WTC11 (cell line): ENCODE data around the gene NSF. TPM values are rescaled to one million over a fixed set of nuclear protein-coding genes. Genes with fewer than 3 reads are reported as not detected.
"Not testable (repeated sequence)": the region's sequence is repeated elsewhere in the genome, so short reads cannot be mapped to it uniquely, and the experiment has no call there.

Experiments used
- ATAC-seq: fragments of 200-7000 bp; cut with Tn5 transposase; 2 replicates; pipeline ENCODE4 v1.10.0; 2021; ENCODE audit warnings: mild to moderate bottlenecking, moderate library complexity
- CTCF ChIA-PET: fragments of 300-600 bp; sonication (Branson Sonifier 250); formaldehyde crosslinking; loops from one replicate; lab custom pipeline; 2021; ENCODE audit warnings: antibody characterized with exemption; lab: Charles Lee
- POLR2A ChIA-PET: fragments of 350-600 bp; sonication (Branson Sonifier 250); formaldehyde crosslinking; loops from one replicate; lab custom pipeline; 2021; ENCODE audit warnings: antibody characterized with exemption; lab: Charles Lee
- DNase-seq: peaks from one replicate; pipeline ENCODE4 v3.0.0; 2021; ENCODE audit warnings: low spot score
- H3K27ac Mint-ChIP-seq: 2 replicates; pipeline ENCODE4 v1.8.0; 2021; ENCODE audit warnings: mixed read lengths
- H3K27me3 Mint-ChIP-seq: 2 replicates; pipeline ENCODE4 v1.8.0; 2021; ENCODE audit warnings: low read depth, mild to moderate bottlenecking, moderate library complexity, mixed read lengths
- H3K36me3 Mint-ChIP-seq: 2 replicates; pipeline ENCODE4 v1.8.0; 2021; ENCODE audit warnings: mixed read lengths
- H3K4me1 Mint-ChIP-seq: 2 replicates; pipeline ENCODE4 v1.8.0; 2022; ENCODE audit warnings: mixed read lengths
- H3K4me3 Mint-ChIP-seq: 2 replicates; pipeline ENCODE4 v1.8.0; 2021; ENCODE audit warnings: mild to moderate bottlenecking, moderate library complexity, mixed read lengths
- H3K9me3 Mint-ChIP-seq: 2 replicates; pipeline ENCODE4 v1.8.0; 2021; ENCODE audit warnings: mixed read lengths
- GRHL2 ChIP-seq: fragments of 250-450 bp; sonication (Bioruptor Pico); IDR thresholded peaks from 2 replicates; pipeline ENCODE4 v1.8.0; 2022; ENCODE audit warnings: mild to moderate bottlenecking, moderate library complexity; ENCODE audit not compliant: insufficient replicate concordance, severe bottlenecking
- JAZF1 ChIP-seq: fragments of 250-450 bp; sonication (Bioruptor Pico); IDR thresholded peaks from 2 replicates; pipeline ENCODE4 v1.9.0; 2021; ENCODE audit warnings: moderate library complexity, mild to moderate bottlenecking, inconsistent platforms
- MYBL2 ChIP-seq: sonication (generic); formaldehyde crosslinking; IDR thresholded peaks from 2 replicates; pipeline ENCODE4 v1.8.1; 2023; ENCODE audit warnings: mild to moderate bottlenecking, moderate library complexity, missing genetic modification reagents
- NFYB ChIP-seq: sonication (generic); formaldehyde crosslinking; conservative IDR thresholded peaks from 2 replicates; pipeline ENCODE4 v1.8.0; 2022; ENCODE audit warnings: low read depth, missing genetic modification reagents
- SOX15 ChIP-seq: fragments of 250-450 bp; sonication (Bioruptor Pico); IDR thresholded peaks from 2 replicates; pipeline ENCODE4 v1.9.0; 2021; ENCODE audit warnings: mild to moderate bottlenecking
- ZNF263 ChIP-seq: sonication (generic); formaldehyde crosslinking; IDR thresholded peaks from 2 replicates; pipeline ENCODE4 v1.8.1; 2022; ENCODE audit warnings: low read depth, mild to moderate bottlenecking, moderate library complexity, missing genetic modification reagents
- total RNA-seq: library from RNA; stranded (reverse); gene quantifications from 3 replicates; pipeline ENCODE4 v1.2.3, GENCODE V29; 2021
- TF ChIP-seq, protein P1 (sequence below): fragments of 250-450 bp; sonication (Bioruptor Pico); IDR thresholded peaks from 2 replicates; pipeline ENCODE4 v1.9.0; 2021; ENCODE audit warnings: mild to moderate bottlenecking
- TF ChIP-seq, protein P2 (sequence below): sonication (generic); formaldehyde crosslinking; IDR thresholded peaks from 2 replicates; pipeline ENCODE4 v1.8.1; 2023; ENCODE audit warnings: mild to moderate bottlenecking, missing genetic modification reagents
- TF ChIP-seq, protein P3 (sequence below): fragments of 250-450 bp; sonication (Bioruptor Pico); IDR thresholded peaks from 2 replicates; pipeline ENCODE4 v1.9.0; 2021; ENCODE audit warnings: mild to moderate bottlenecking
- TF ChIP-seq, protein P4 (sequence below): sonication (generic); formaldehyde crosslinking; IDR thresholded peaks from 2 replicates; pipeline ENCODE4 v1.8.0; 2022; ENCODE audit warnings: mild to moderate bottlenecking, missing genetic modification reagents

NSF gene
- total RNA-seq, 1 experiment from 2014 or later, result 23.0 TPM

DNA sequence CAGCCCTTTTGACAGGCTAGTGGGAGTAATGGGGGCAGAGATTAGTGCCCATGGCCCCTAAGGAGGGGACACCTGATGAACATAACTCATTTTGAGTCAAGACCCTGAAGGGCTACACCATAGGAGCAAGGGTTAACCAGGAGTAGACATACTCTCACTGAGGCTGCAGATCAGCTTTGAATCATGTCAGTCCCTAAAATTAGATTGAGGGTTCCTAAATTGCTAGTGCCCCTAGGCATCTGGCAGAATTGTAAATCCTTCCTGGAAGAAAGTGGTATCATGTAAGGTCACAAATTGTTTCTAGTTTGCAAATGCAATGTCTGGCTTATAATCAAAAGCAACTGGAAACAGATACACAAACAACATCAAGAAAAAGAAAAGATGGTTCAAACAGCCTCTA is 87.3 kb downstream of the NSF start:
- CTCF ChIA-PET, H3K9me3 Mint-ChIP-seq, H3K4me1 Mint-ChIP-seq, ATAC-seq, DNase-seq, H3K27ac Mint-ChIP-seq, H3K4me3 Mint-ChIP-seq, POLR2A ChIA-PET, H3K36me3 Mint-ChIP-seq, H3K27me3 Mint-ChIP-seq: not testable (repeated sequence)

DNA sequence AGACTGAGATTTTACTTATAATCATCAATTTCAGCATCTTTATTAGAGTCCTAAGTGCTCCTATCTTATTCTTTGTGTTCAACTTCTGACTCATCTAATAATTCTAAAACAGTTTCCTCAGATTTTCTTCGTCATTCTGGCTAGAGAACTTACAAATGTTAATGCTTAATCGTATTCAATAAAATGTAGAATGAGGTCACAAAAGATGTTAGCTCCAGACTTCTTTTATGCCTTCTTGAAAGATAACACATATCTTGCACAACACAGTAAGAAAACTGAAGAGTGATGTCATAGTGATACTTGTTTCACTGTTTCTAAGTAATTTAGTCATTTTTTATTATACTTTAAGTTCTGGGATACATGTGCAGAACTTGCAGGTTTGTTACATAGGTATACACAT is 93.2 kb downstream of the NSF start:
- H3K36me3 Mint-ChIP-seq, H3K27me3 Mint-ChIP-seq, H3K9me3 Mint-ChIP-seq, CTCF ChIA-PET, POLR2A ChIA-PET, H3K27ac Mint-ChIP-seq, H3K4me1 Mint-ChIP-seq, ATAC-seq, DNase-seq, H3K4me3 Mint-ChIP-seq: not testable (repeated sequence)

DNA sequence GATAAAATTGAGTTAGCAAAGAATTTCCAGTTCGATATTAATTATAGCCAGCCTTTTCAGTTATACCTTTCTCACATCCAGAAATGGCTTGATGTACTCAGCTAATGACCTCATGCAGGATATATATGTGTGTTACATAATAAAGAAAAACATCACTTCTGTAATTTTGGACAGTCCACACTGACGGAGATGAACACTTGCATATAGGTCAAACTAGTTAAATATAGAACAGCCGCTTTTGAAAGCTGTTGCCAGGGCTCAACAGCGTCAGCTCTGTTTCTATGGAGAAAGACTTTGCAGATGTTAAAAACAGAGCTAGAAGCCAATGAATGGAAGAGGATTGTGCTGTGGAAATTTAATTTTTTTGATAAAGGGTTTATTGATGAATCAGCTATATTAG is 94.8 kb downstream of the NSF start:
- H3K27me3 Mint-ChIP-seq, POLR2A ChIA-PET, DNase-seq, H3K27ac Mint-ChIP-seq, CTCF ChIA-PET, H3K9me3 Mint-ChIP-seq, ATAC-seq, H3K4me1 Mint-ChIP-seq, H3K4me3 Mint-ChIP-seq, H3K36me3 Mint-ChIP-seq: not testable (repeated sequence)

DNA sequence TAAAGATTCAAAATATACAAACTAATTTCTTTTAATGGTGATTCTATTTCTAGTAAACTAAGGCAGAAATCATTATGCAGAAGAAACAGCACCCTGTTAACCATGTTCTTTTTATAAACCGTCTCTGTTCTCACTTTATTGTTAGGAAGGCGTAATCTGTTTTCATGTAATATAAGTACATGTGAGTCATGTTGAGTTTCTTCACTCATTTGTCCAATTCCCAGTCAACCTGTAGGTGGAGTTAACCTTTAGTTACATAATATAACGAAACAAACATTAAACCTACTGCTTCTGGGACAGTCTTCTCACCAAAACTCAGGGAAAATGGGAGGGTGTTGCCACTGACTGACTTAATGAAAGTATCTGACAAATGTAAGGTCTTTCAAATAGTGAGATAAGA is 101.7 kb downstream of the NSF start:
- ATAC-seq, CTCF ChIA-PET, H3K9me3 Mint-ChIP-seq, H3K36me3 Mint-ChIP-seq, DNase-seq, H3K27me3 Mint-ChIP-seq, H3K4me1 Mint-ChIP-seq, H3K27ac Mint-ChIP-seq, H3K4me3 Mint-ChIP-seq, POLR2A ChIA-PET: not testable (repeated sequence)

DNA sequence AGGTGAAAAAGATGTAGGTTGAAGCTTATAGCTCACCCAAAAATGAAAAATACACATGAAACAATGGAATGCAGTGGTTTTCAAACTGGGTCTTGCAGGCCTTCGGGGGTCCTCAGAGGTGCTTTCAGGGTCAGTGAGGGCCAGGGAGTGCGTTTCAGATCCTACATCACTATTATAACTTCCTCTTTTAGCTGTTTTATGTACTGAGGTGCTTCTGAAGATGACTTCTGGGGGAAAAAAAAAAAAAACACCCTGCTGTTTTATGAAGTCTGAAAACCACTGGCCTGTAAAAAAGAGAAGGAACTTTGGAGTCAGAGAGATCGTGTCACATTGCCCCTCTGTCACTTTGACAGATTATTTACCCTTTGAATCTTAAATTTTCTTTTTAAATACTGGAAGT is 102.8 kb downstream of the NSF start:
- POLR2A ChIA-PET, H3K27me3 Mint-ChIP-seq, H3K4me1 Mint-ChIP-seq, DNase-seq, ATAC-seq, H3K4me3 Mint-ChIP-seq, H3K36me3 Mint-ChIP-seq, CTCF ChIA-PET, H3K27ac Mint-ChIP-seq, H3K9me3 Mint-ChIP-seq: not testable (repeated sequence)

DNA sequence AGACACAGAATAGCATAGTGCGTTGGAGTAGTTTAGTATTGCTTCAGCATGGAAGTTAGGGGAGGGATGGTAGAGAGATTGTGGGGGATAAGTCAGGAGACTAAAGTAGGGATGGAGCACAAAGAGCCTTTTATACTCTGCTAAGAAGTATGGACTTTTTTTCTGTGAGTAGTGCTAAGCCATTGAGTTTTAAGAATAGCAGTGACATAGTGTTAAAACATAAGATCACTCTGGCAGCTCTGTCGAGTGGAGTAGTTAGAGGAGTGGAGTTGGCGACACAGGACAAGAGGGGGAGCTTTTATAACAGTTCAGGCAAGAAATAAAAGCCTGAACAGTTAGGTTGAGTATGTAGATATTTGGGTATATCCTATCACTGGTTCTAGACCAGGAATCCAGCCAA is 106.1 kb downstream of the NSF start:
- H3K36me3 Mint-ChIP-seq, H3K4me1 Mint-ChIP-seq, POLR2A ChIA-PET, CTCF ChIA-PET, DNase-seq, H3K9me3 Mint-ChIP-seq, ATAC-seq, H3K4me3 Mint-ChIP-seq, H3K27ac Mint-ChIP-seq, H3K27me3 Mint-ChIP-seq: not testable (repeated sequence)

DNA sequence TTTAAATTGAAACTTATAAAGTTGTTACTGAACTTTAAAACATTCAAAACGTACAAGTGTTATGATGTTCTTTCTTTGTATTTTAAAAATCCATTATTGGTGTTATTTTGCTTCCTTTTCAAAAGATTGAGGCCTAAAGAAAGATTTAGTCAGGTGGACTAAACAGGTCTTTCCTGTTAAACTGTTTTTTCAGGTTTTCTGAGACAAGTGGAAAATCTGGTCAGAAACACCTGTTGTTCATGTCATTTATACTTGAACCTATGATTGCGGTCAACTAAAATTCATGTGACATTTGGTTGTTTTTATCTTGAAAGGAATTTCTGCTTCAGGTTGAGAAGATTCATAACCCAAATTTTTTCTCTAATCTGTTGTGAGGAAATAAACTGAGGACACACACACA is 108.5 kb downstream of the NSF start:
- CTCF ChIA-PET, POLR2A ChIA-PET, ATAC-seq: not testable (repeated sequence)

DNA sequence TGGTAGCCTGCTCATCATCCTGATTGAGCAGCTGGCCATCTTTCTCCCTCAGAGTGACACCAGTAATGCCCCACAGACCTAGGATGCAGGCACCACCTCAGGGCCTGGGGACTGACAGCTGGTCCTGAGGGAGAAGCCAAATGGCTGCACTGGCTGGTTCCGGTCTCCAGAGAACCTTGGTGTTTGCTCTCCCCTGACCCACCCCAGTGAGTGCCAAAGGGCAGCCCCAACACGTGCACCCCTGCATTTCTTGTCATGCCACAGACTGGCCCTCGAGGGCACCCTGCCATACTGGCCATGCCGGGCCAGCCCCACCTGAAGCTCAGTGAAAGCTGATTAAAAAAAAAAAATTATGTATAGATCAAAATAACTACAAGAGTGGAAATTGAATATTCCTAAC is 127.5 kb downstream of the NSF start:
- H3K4me3 Mint-ChIP-seq, result no peak overlapping the region
- DNase-seq, result no peak
- H3K36me3 Mint-ChIP-seq, result no peaks in the 10 kb centered on the region
- H3K27me3 Mint-ChIP-seq, result no peaks in the 10 kb centered on the region
- POLR2A ChIA-PET, result no interaction called here
- peaks cover 8% of the 10 kb centered on the region for H3K4me1 Mint-ChIP-seq
- CTCF ChIA-PET, result no interaction called here
- no peak for ATAC-seq
- no peaks in the 10 kb centered on the region for H3K9me3 Mint-ChIP-seq
- no peak overlapping the region for H3K27ac Mint-ChIP-seq
- TF ChIP-seq MYBL2 (no peak), ZNF263 (CRISPR knock-in tag) (no peak), SOX15 (CRISPR knock-in tag) (no peak), GRHL2 (CRISPR knock-in tag) (no peak), NFYB (CRISPR knock-in tag) (no peak), JAZF1 (CRISPR knock-in tag) (no peak)
- TF ChIP-seq, protein P1, sequence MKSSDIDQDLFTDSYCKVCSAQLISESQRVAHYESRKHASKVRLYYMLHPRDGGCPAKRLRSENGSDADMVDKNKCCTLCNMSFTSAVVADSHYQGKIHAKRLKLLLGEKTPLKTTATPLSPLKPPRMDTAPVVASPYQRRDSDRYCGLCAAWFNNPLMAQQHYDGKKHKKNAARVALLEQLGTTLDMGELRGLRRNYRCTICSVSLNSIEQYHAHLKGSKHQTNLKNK, result no peak
- TF ChIP-seq, protein P2, sequence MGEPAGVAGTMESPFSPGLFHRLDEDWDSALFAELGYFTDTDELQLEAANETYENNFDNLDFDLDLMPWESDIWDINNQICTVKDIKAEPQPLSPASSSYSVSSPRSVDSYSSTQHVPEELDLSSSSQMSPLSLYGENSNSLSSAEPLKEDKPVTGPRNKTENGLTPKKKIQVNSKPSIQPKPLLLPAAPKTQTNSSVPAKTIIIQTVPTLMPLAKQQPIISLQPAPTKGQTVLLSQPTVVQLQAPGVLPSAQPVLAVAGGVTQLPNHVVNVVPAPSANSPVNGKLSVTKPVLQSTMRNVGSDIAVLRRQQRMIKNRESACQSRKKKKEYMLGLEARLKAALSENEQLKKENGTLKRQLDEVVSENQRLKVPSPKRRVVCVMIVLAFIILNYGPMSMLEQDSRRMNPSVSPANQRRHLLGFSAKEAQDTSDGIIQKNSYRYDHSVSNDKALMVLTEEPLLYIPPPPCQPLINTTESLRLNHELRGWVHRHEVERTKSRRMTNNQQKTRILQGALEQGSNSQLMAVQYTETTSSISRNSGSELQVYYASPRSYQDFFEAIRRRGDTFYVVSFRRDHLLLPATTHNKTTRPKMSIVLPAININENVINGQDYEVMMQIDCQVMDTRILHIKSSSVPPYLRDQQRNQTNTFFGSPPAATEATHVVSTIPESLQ (CRISPR knock-in tag), result no peak
- TF ChIP-seq, protein P3, sequence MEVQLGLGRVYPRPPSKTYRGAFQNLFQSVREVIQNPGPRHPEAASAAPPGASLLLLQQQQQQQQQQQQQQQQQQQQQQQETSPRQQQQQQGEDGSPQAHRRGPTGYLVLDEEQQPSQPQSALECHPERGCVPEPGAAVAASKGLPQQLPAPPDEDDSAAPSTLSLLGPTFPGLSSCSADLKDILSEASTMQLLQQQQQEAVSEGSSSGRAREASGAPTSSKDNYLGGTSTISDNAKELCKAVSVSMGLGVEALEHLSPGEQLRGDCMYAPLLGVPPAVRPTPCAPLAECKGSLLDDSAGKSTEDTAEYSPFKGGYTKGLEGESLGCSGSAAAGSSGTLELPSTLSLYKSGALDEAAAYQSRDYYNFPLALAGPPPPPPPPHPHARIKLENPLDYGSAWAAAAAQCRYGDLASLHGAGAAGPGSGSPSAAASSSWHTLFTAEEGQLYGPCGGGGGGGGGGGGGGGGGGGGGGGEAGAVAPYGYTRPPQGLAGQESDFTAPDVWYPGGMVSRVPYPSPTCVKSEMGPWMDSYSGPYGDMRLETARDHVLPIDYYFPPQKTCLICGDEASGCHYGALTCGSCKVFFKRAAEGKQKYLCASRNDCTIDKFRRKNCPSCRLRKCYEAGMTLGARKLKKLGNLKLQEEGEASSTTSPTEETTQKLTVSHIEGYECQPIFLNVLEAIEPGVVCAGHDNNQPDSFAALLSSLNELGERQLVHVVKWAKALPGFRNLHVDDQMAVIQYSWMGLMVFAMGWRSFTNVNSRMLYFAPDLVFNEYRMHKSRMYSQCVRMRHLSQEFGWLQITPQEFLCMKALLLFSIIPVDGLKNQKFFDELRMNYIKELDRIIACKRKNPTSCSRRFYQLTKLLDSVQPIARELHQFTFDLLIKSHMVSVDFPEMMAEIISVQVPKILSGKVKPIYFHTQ (CRISPR knock-in tag), result no peak
- TF ChIP-seq, protein P4, sequence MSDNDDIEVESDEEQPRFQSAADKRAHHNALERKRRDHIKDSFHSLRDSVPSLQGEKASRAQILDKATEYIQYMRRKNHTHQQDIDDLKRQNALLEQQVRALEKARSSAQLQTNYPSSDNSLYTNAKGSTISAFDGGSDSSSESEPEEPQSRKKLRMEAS (CRISPR knock-in tag), result no peak

More for the DNA sequence above, 108.5 kb downstream of the NSF start:
- H3K4me3 Mint-ChIP-seq, H3K27ac Mint-ChIP-seq, H3K4me1 Mint-ChIP-seq, H3K9me3 Mint-ChIP-seq, H3K27me3 Mint-ChIP-seq, DNase-seq, H3K36me3 Mint-ChIP-seq: not testable (repeated sequence)
